Activated naive CD8-positive, alpha-beta T cell treated with anti-CD3 and anti-CD28 coated beads, Interleukin-2, amount 50 U/mL, for 24 hours (primary cell): ENCODE data around the gene CSNK1D.

Source experiments
- ATAC-seq: fragments of 150-1000 bp; cut with Tn5 transposase; one replicate; pipeline ENCODE4 v1.10.0; 2021
- DNase-seq: peaks from one replicate; pipeline ENCODE4 v3.0.0; 2021
- H3K27ac Mint-ChIP-seq: one replicate; pipeline ENCODE4 v1.8.0; 2021; ENCODE audit warnings: mild to moderate bottlenecking, mixed read lengths
- H3K27me3 Mint-ChIP-seq: one replicate; pipeline ENCODE4 v1.8.0; 2021; ENCODE audit warnings: mixed read lengths
- H3K36me3 Mint-ChIP-seq: one replicate; pipeline ENCODE4 v1.8.0; 2021; ENCODE audit warnings: low read depth, mixed read lengths
- H3K4me1 Mint-ChIP-seq: one replicate; pipeline ENCODE4 v1.8.0; 2021; ENCODE audit warnings: mixed read lengths
- H3K4me3 Mint-ChIP-seq: one replicate; pipeline ENCODE4 v1.8.0; 2021; ENCODE audit warnings: mild to moderate bottlenecking, moderate library complexity, mixed read lengths
- H3K9me3 Mint-ChIP-seq: one replicate; pipeline ENCODE4 v1.8.0; 2021; ENCODE audit warnings: mixed read lengths

The CSNK1D gene

DNA sequence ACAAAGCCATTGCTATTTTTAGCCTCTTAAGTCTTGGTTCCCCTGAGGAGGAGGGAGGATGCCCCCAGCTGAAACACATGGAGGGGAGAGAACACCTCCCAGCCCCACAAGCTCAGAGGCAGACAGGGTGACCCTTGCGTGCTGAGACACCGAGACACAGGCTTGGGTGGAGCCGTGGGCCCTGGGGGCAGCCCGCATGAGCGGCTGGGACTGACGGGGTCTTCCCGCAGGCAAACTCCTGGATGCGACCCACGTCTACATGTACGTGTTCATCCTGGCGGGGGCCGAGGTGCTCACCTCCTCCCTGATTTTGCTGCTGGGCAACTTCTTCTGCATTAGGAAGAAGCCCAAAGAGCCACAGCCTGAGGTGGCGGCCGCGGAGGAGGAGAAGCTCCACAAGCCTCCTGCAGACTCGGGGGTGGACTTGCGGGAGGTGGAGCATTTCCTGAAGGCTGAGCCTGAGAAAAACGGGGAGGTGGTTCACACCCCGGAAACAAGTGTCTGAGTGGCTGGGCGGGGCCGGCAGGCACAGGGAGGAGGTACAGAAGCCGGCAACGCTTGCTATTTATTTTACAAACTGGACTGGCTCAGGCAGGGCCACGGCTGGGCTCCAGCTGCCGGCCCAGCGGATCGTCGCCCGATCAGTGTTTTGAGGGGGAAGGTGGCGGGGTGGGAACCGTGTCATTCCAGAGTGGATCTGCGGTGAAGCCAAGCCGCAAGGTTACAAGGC is 34.9 kb downstream of the CSNK1D start:
- H3K27me3 Mint-ChIP-seq: no peaks in the 10 kb centered on the region
- peak overlapping the region; percentile 34 for H3K4me3 Mint-ChIP-seq
- peak; percentile 56 for ATAC-seq
- H3K27ac Mint-ChIP-seq: peak overlapping the region; percentile 67
- peak; percentile 75 for DNase-seq
- H3K4me1 Mint-ChIP-seq: peaks cover 45% of the 10 kb centered on the region
- H3K36me3 Mint-ChIP-seq: peaks cover 3% of the 10 kb centered on the region
- H3K9me3 Mint-ChIP-seq: no peaks in the 10 kb centered on the region

DNA sequence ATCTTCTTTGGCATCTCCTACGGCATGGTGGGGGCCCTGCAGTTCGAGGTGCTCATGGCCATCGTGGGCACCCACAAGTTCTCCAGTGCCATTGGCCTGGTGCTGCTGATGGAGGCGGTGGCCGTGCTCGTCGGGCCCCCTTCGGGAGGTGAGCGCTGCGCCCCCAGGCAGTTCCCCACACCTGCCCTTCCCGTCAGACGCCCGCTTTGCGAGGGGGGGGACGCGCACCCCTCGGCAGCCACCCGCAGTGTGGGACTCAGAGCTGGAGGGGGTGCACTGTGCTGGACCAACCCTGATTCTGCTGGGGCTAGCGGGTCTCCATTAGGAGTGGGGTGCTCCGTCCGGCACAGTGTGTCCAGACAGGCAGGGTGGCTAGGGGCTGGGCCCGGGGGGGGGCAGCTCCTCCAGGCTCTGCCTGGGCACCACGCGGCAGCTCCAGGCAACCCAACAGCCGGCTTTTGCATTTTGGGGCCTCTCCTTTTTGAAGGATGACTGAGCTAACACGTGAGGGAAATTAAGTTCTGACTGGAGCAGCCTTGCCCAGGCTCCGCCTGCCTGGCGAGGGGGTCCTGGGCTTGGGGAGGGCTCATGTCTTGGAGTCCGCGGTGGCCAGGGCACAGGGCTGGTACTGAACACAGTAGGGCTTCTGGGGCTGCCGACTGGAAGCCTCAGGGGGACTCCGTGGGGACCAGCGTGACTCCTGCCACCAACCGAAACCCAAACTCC is 35.6 kb downstream of the CSNK1D start:
- peaks cover 3% of the 10 kb centered on the region for H3K36me3 Mint-ChIP-seq
- ATAC-seq: peak; percentile 1
- H3K4me3 Mint-ChIP-seq: peak overlapping the region; percentile 21
- H3K27me3 Mint-ChIP-seq: no peaks in the 10 kb centered on the region
- no peaks in the 10 kb centered on the region for H3K9me3 Mint-ChIP-seq
- no peak for DNase-seq
- H3K4me1 Mint-ChIP-seq: peaks cover 45% of the 10 kb centered on the region
- H3K27ac Mint-ChIP-seq: peak overlapping the region; percentile 67

DNA sequence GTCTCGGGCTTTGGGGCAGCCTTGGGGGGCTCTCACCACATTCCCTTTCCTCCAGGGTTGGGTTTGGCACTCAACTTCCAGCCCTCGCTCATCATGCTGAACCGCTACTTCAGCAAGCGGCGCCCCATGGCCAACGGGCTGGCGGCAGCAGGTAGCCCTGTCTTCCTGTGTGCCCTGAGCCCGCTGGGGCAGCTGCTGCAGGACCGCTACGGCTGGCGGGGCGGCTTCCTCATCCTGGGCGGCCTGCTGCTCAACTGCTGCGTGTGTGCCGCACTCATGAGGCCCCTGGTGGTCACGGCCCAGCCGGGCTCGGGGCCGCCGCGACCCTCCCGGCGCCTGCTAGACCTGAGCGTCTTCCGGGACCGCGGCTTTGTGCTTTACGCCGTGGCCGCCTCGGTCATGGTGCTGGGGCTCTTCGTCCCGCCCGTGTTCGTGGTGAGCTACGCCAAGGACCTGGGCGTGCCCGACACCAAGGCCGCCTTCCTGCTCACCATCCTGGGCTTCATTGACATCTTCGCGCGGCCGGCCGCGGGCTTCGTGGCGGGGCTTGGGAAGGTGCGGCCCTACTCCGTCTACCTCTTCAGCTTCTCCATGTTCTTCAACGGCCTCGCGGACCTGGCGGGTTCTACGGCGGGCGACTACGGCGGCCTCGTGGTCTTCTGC is 36.3 kb downstream of the CSNK1D start:
- no peak for ATAC-seq
- Mint-ChIP-seq H3K4me3 (no peak overlapping the region), H3K27me3 (no peaks in the 10 kb centered on the region), H3K36me3 (peaks cover 3% of the 10 kb centered on the region), H3K9me3 (no peaks in the 10 kb centered on the region), H3K27ac (no peak overlapping the region), H3K4me1 (peaks cover 41% of the 10 kb centered on the region)
- DNase-seq: no peak

DNA sequence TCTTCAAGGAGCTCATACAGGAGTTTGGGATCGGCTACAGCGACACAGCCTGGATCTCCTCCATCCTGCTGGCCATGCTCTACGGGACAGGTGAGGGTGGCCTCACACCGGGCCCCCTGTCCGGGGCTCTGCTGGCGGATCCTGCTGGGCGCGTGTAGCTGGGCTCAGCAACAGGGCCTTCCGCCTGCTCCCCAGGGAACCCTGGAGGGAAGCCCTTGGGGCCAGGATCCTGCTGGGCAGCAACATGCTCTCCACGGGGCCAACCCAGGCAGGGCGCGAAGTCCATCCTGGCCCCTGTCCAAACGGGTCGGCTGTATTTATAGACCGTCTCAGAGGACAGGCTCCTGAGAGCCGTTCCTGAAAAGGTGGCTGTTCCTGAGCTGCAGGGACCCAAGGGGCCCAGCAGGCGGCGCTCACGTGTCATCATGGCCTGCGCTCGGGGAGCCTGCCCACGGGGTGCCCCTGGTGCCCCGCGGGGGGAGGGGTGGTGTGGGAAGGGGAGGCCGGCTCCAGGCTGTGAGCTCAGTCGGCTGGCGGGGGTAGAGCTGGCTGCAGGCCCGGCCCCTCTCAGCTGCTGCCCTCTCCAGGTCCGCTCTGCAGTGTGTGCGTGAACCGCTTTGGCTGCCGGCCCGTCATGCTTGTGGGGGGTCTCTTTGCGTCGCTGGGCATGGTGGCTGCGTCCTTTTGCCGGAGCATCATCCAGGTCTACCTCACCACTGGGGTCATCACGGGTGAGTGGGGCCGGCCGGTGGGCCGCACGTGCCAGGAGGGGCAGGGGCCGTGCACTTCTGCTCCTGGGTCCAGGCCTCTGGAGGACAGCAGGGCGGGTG is 37.1 kb downstream of the CSNK1D start:
- H3K27ac Mint-ChIP-seq: no peak overlapping the region
- DNase-seq: peak; percentile 75
- H3K36me3 Mint-ChIP-seq: peaks cover 3% of the 10 kb centered on the region
- no peak overlapping the region for H3K4me3 Mint-ChIP-seq
- H3K4me1 Mint-ChIP-seq: peaks cover 33% of the 10 kb centered on the region
- H3K9me3 Mint-ChIP-seq: no peaks in the 10 kb centered on the region
- no peaks in the 10 kb centered on the region for H3K27me3 Mint-ChIP-seq
- peak; percentile 6 for ATAC-seq

DNA sequence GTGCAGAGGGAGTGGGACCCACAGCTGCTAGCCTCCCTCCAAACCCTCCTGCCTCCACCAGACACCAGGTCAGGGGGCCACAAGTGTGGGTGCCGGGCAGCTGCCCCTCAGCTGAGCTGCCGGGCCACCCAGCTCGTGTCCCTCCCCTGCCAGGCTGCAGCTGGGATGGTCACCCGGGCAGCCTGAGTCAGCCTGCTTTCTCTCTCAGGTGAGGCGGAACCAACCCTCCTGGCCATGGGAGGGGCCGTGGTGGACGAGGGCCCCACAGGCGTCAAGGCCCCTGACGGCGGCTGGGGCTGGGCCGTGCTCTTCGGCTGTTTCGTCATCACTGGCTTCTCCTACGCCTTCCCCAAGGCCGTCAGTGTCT is 37.7 kb downstream of the CSNK1D start:
- Mint-ChIP-seq H3K9me3 (no peaks in the 10 kb centered on the region), H3K27me3 (no peaks in the 10 kb centered on the region), H3K4me1 (peaks cover 28% of the 10 kb centered on the region), H3K36me3 (peaks cover 3% of the 10 kb centered on the region), H3K4me3 (no peak overlapping the region), H3K27ac (no peak overlapping the region)
- DNase-seq (no peak), ATAC-seq (no peak)

DNA sequence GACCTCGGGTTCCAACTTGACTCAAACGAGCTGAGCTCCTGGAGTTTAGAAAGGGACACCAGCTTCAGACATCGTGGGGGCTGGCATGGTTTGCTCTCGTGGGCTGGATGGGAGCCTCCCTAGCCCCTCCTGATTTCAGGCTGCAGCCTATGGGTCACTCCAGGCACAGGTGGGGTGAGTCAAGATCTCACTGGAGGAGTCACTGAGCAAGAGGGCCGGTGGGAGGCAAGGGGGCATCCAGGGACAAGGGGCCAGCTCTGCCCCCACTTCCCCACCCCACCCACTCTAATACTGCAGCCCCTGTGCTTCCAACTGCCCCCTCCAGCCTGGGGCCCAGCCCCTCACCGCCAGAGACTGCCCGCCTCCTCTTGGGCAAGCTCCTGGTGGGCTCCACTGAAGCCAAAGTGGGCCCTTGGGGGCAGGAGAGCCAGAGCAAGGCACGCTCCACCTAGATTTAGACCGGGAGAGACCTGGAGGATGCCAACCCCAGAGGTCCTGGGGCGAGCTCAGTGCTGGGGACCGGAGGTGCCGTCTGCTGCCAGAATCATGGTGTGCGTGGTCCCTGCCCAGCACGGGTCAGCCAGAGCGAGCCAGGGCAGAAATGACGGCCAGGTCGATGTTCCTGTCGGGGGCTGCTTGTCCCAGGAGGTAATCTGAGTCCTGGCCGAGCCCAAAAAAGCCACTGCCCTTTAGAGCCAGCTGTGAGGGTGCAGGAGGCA is 38.3 kb downstream of the CSNK1D start:
- Mint-ChIP-seq H3K9me3 (no peaks in the 10 kb centered on the region), H3K27ac (no peak overlapping the region), H3K36me3 (peaks cover 3% of the 10 kb centered on the region), H3K4me3 (no peak overlapping the region), H3K27me3 (no peaks in the 10 kb centered on the region), H3K4me1 (peaks cover 25% of the 10 kb centered on the region)
- DNase-seq (no peak), ATAC-seq (no peak)

DNA sequence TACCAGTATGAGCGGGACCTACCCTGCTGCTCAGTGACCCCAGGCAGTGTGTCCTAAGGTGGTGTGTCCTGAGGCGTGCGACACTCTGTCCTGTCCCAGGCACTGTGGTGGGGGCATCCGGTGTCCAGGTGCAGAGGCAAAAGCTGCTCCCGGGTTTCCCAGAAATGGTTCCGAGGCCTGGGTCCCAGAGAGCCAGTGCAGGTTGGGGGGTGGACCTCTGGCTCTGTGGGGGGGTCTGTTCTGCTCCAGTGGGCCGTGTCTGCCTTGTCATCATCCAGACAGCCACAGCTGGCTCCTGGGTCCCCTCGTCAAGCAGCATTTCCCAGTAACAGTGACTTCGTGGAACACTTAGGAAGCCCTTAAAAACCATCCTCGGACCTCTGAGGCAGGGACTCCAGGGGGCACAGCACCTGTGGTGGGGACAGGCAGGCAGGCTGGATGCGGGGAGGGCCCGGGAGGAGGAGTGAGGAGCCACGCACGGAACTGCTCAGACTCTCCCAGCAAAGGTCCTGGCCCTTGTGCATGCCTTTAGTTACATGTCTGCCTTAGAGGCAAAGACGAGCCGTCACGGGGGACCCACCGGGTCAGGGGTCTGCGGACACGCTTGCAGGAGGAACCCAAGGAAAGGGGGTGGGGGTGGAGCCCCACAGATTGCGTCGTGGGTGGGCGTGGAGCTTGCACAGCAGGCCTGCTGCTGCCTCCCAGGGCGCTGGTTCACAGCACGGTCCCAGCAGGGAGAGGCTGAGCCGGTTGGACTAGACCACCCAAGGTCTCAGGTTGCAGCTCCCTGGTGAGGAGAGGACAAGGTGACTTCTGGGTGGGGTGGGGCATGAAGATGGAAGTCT is 39.1 kb downstream of the CSNK1D start:
- Mint-ChIP-seq H3K36me3 (peaks cover 3% of the 10 kb centered on the region), H3K9me3 (no peaks in the 10 kb centered on the region), H3K4me1 (peaks cover 29% of the 10 kb centered on the region), H3K27ac (no peak overlapping the region), H3K27me3 (peaks cover 2% of the 10 kb centered on the region), H3K4me3 (no peak overlapping the region)
- ATAC-seq: no peak
- DNase-seq: no peak

DNA sequence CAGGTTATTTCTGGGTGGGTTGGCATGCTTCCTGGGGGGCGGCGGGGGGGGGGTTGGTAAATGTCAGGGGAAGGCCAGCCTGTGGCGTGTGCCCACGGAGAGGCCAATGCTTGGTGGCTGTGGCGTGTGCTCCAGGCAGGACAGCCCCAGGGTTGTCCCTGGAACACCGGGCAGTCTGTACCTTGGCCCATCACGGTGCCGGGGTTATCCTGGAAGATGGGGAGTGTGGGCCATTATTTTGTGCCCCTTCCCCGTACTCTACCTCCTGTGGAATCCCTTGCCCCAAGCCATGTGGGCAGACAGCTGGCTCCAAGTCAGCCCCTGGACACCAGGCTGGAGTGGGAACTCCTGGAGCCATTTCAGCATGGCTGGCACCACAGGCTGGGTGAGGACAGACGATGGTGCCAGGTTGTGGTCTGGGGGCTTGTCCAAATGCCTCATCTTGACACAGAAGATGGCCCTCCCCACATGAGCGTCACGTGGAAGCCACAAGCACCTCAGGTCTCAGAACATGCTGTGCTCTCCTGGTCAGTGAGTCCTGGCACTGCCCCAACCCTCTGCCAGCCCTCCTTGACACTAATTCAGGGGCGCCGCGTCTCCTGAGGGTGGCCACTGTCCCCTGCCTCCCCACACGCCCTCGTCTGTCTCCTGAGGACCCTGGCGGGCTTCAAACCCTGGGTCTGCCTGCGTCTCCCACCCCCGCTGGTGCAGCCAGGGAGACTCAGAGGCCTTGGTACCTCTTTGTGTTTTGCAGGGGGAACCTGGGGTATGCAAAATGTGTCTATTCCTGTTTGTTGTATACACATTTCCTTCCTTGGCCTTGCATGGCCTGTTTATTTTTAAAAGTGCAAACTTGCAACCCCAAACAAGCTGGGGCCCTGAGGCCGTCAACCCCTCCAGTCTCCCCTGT is 40.4 kb downstream of the CSNK1D start:
- Mint-ChIP-seq H3K4me1 (peaks cover 18% of the 10 kb centered on the region), H3K4me3 (no peak overlapping the region), H3K27ac (no peak overlapping the region)

DNA sequence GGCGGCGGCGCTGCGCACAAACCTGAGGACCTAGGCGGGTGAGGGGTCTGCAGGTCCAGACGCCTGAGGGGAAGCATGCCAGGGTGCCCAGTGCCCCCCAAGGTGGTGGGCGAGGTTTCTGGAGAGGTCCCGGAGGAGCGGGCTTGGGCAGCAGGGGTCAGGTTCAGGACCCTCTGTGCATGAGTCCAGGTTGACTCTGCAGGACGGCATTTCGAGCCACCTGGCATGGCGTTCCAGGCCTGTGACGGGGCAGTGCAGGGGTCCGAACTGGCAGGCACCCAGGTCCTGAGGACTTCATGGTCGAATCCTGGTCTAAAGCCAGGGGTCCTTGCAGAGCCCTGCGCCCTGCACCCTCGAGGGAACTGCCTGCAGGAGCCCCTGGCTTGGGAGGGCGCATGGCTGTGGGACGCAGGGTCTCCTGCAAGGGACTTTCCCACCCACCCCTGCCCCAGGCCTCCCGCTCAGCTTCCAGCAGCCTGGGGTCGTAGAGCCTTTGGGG is 41.1 kb downstream of the CSNK1D start:
- Mint-ChIP-seq H3K9me3 (no peaks in the 10 kb centered on the region), H3K36me3 (no peaks in the 10 kb centered on the region), H3K27me3 (peaks cover 2% of the 10 kb centered on the region), H3K4me3 (no peak overlapping the region), H3K27ac (no peak overlapping the region), H3K4me1 (peaks cover 16% of the 10 kb centered on the region)
- DNase-seq: no peak
- ATAC-seq: no peak

More for the DNA sequence above, 40.4 kb downstream of the CSNK1D start:
- H3K9me3 Mint-ChIP-seq: no peaks in the 10 kb centered on the region
- DNase-seq (no peak), ATAC-seq (no peak)
- no peaks in the 10 kb centered on the region for H3K36me3 Mint-ChIP-seq
- H3K27me3 Mint-ChIP-seq: peaks cover 2% of the 10 kb centered on the region

DNA sequence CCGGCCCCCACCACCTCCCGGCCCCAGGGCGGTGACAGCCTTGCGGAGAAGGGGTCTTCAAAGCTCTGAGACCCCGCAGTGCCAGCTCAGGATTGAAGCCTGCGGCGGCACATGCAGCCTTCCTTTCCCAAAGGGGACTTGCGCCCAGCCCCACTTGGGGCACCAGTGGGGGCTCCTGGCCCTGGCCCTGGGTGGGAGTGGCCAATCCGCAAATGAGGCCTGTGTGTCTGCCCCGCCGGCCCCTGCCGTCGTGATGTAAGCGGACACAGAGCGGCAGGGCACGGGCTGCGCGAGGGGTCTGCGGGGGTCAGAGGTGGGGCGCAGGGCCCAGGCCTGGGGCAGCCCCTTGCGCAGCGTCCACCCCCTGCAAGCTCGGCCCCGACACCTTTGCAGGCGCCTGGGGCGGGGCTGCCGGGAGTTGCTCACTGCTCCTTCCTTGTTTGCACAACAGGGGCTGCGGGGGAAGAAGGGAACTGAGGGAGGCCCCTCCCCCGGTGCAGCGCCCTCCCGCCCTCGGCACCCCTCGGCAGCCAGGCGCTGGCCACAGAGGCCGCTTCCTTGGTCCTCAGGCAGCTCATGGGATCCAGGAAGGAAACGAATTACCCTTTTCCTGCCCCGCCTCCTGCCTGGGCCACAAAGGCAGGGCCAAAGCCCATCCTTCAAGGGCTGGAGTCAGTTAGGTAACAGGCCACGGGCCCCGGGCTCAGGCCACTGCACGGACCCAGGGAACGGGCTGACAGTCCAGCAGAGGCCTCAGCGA is 41.8 kb downstream of the CSNK1D start:
- H3K4me3 Mint-ChIP-seq: no peak overlapping the region
- no peak for ATAC-seq
- H3K4me1 Mint-ChIP-seq: peaks cover 16% of the 10 kb centered on the region
- peaks cover 2% of the 10 kb centered on the region for H3K27me3 Mint-ChIP-seq
- DNase-seq: no peak
- H3K36me3 Mint-ChIP-seq: no peaks in the 10 kb centered on the region
- no peaks in the 10 kb centered on the region for H3K9me3 Mint-ChIP-seq
- no peak overlapping the region for H3K27ac Mint-ChIP-seq

DNA sequence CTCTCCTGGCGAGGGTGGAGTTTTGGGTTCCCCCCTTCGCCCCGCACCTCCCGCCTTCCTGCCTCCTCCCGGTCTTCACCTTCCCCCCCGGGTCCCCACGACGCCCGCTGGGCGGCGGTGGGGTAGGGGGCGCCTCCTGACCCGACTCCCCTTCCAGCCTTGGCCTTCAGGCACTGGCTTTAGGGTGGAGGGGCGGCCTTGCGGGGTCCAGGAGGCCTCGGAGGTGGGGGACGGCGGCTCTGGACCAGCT is 42.3 kb downstream of the CSNK1D start:
- Mint-ChIP-seq H3K4me1 (peaks cover 15% of the 10 kb centered on the region), H3K9me3 (no peaks in the 10 kb centered on the region), H3K27ac (no peak overlapping the region), H3K4me3 (no peak overlapping the region), H3K36me3 (no peaks in the 10 kb centered on the region), H3K27me3 (peaks cover 2% of the 10 kb centered on the region)
- ATAC-seq: no peak
- DNase-seq: no peak
